ENCODE data around the gene DDX59. TPM values are rescaled to one million over a fixed set of nuclear protein-coding genes. Genes with fewer than 3 reads are reported as not detected.

DDX59 gene
- polyA plus RNA-seq, 1 donor from 2014 or later = 21.0 TPM

DNA sequence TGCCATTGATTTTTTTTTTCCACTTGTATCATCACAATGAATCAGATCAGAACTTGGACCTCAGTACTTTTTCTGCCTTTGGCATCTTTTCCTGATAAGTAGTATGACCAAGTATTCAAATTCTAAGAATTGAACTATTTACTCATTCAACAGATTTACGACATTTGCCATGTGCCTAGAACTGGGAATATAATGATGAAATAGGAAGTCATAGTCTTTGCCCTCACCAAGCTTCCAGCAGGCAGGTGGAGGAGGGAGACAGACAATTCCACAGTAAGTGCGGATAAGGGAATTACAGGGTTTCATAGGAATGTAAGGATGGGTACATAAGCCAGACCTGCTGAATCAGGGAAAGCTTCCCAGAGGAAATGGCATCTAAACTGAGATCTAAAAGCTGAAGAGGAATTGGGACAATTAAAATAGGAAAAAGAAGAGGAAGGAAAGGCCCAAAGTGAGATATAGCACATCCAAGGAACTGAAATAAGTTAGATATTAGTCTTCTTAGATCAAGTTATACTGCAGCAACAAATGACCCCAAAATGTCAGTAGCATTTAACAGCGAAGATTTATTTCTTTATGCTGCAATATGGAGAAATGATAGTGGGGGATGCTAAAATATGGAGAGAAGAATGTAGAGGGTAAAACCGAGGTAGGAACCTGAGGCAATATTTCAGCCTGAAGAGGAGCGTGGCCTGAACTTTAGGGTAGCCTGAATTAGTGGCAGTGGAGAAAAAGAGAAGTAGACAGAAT, 5.3 kb upstream of the DDX59 start:
- no peaks in the 10 kb centered on the region for H3K36me3 ChIP-seq (ENCODE audit: insufficient read depth, low read length)
- TF ChIP-seq TAF1 (IDR thresholded peaks at IDR 0.05; ENCODE audit: low read depth) (no peak), CTCF (IDR thresholded peaks at IDR 0.05; ENCODE audit: poor library complexity, severe bottlenecking) (no peak), MXI1 (conservative IDR thresholded peaks at IDR 0.05; ENCODE audit: poor library complexity, severe bottlenecking) (no peak), REST (IDR thresholded peaks at IDR 0.05; ENCODE audit: borderline replicate concordance) (no peak), SMC3 (conservative IDR thresholded peaks at IDR 0.05; ENCODE audit: poor library complexity) (no peak), POLR2AphosphoS5 (IDR thresholded peaks at IDR 0.05) (no peak), EZH2 (IDR thresholded peaks at IDR 0.05; ENCODE audit: borderline replicate concordance, insufficient read depth, low read length, poor library complexity, severe bottlenecking) (no peak), EP300 (conservative IDR thresholded peaks at IDR 0.05; ENCODE audit: poor library complexity, severe bottlenecking) (no peak), RAD21 (conservative IDR thresholded peaks at IDR 0.05) (no peak)
- H3F3A ChIP-seq (ENCODE audit: insufficient read depth, low read length, poor library complexity, severe bottlenecking) = no peaks in the 10 kb centered on the region
- H3K4me3 ChIP-seq (ENCODE audit: low read length) = no peak overlapping the region
- H2AFZ ChIP-seq (ENCODE audit: low read depth, low read length) = no peak overlapping the region
- H3K27ac ChIP-seq (ENCODE audit: low read length) = no peak overlapping the region
- no peaks in the 10 kb centered on the region for H3K9me3 ChIP-seq (ENCODE audit: low read length)
- no peaks in the 10 kb centered on the region for H3K27me3 ChIP-seq (ENCODE audit: insufficient read depth, low read depth, low read length)
- H3K9ac ChIP-seq (ENCODE audit: low read length) = no peak overlapping the region
- no peaks in the 10 kb centered on the region for H4K20me1 ChIP-seq (ENCODE audit: insufficient read depth)
- no peak overlapping the region for H3K4me2 ChIP-seq (ENCODE audit: low read length)
- H3K9me2 ChIP-seq (ENCODE audit: insufficient read depth, low read length) = no peaks in the 10 kb centered on the region
- H3K79me2 ChIP-seq (replicated peaks; ENCODE audit: insufficient read depth, low read length) = no peaks in the 10 kb centered on the region

DNA sequence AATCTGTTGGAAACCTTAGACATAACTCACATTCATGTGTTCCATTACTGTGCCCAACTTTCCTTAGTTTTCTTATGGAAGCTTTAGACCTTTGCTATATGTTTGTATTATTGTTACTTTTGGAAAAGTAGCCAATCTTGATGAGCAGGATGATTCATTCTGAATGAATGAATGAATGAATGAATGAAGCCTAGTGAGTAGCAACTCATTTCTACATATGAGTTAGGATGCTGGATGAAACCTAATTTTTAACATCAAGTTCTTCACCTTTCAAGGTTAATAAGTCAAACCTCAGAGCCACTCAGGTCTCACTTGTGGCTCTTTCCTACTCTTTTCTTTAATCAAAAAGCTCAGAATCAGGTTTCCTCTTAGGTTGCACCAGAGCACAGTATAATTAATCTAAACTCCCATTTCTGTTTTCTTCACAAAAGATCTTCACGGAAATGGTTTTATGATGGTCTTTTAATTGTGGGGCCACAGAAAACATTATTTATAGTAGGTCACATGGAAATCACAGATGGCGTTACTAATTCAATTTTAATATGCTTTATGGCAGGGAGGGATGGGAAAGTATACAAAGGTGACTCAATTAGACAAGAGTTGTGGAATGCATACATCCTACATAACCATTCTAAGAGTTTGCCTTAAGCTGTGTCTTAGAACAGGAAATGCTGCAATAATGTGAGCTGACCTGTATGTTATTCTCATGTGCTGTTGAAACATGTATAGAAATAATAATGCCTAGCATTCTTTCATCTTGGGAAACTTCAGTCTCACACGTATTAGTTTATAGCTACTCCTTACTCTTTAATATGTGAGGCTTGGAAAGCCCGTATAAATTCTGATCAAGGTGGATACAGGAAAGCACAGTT, 4.5 kb upstream of the DDX59 start:
- Histone ChIP-seq H3K36me3 (ENCODE audit: insufficient read depth, low read length) (no peaks in the 10 kb centered on the region), H3K27me3 (ENCODE audit: insufficient read depth, low read depth, low read length) (no peaks in the 10 kb centered on the region), H3K79me2 (replicated peaks; ENCODE audit: insufficient read depth, low read length) (no peaks in the 10 kb centered on the region), H2AFZ (ENCODE audit: low read depth, low read length) (no peak overlapping the region), H3K27ac (ENCODE audit: low read length) (no peak overlapping the region), H3K4me3 (ENCODE audit: low read length) (no peak overlapping the region), H3F3A (ENCODE audit: insufficient read depth, low read length, poor library complexity, severe bottlenecking) (no peaks in the 10 kb centered on the region), H4K20me1 (ENCODE audit: insufficient read depth) (no peaks in the 10 kb centered on the region), H3K4me2 (ENCODE audit: low read length) (no peak overlapping the region), H3K9me3 (ENCODE audit: low read length) (no peaks in the 10 kb centered on the region), H3K9me2 (ENCODE audit: insufficient read depth, low read length) (no peaks in the 10 kb centered on the region), H3K9ac (ENCODE audit: low read length) (no peak overlapping the region)
- TF ChIP-seq EP300 (conservative IDR thresholded peaks at IDR 0.05; ENCODE audit: poor library complexity, severe bottlenecking) (no peak), SMC3 (conservative IDR thresholded peaks at IDR 0.05; ENCODE audit: poor library complexity) (no peak), REST (IDR thresholded peaks at IDR 0.05; ENCODE audit: borderline replicate concordance) (no peak), CTCF (IDR thresholded peaks at IDR 0.05; ENCODE audit: poor library complexity, severe bottlenecking) (no peak), POLR2AphosphoS5 (IDR thresholded peaks at IDR 0.05) (no peak), EZH2 (IDR thresholded peaks at IDR 0.05; ENCODE audit: borderline replicate concordance, insufficient read depth, low read length, poor library complexity, severe bottlenecking) (no peak), MXI1 (conservative IDR thresholded peaks at IDR 0.05; ENCODE audit: poor library complexity, severe bottlenecking) (no peak), RAD21 (conservative IDR thresholded peaks at IDR 0.05) (no peak), TAF1 (IDR thresholded peaks at IDR 0.05; ENCODE audit: low read depth) (no peak)
